Fibroblast of pulmonary artery (primary cell): ENCODE data around the gene KRTAP5-3.
A peak's percentile ranks its signal among the peaks of the same experiment; 100 is the strongest.

ENCODE experiments used
- DNase-seq: peaks from one replicate; pipeline ENCODE4 v3.0.0-alpha.2; 2010; ENCODE audit warnings: low read depth
- H3K4me3 ChIP-seq: replicated peaks from 2 replicates; pipeline ENCODE4 v1.5.1; 2011; ENCODE audit warnings: low read depth, mild to moderate bottlenecking, control low read depth, low read length, moderate library complexity
- CTCF ChIP-seq: IDR thresholded peaks from 2 replicates; pipeline ENCODE4 v1.5.1; 2011; ENCODE audit warnings: mild to moderate bottlenecking, control low read depth, low read length, inconsistent platforms; ENCODE audit errors: missing control alignments

KRTAP5-3 gene

GRCh38 chr11:1565904-1566247, 42.4 kb downstream of the KRTAP5-3 start:
- no peak overlapping the region for H3K4me3 ChIP-seq
- no peak for TF ChIP-seq CTCF
- DNase-seq: no peak

GRCh38 chr11:1565173-1565903, 42.9 kb downstream of the KRTAP5-3 start:
- H3K4me3 ChIP-seq: no peak overlapping the region
- DNase-seq: no peak
- no peak for TF ChIP-seq CTCF

DNA sequence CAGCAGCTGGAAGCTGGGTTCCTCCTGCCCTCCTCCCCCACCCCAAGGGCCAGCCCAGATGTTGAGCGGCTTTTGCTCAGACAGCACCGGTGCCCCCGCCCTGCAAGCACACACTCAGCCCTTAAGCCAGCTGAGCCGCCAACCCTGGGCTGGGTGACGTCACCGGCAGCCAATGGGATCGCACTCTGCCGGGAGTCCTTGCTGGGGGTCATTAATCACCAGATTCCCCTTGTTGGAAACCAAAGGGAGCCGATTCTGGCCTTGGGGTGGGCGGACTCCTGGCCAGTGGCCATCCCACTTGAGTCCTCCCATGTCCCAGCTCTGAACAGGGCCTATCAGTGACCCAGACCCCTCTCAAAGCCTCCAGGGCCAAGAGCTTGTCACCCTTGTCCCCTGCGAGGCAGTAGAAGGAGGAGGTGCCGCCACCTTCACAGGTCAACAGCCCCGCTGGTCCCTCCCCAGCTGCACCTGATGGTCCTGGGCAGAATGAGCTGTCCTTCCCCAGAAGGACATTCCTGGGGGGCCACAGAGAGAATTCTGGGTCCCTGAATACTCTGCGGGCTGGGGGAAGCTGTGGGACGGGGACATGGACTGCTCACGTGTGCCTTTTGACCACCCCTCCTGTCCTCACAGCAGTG, 43.6 kb downstream of the KRTAP5-3 start:
- no peak for TF ChIP-seq CTCF
- DNase-seq: peak; percentile 72
- H3K4me3 ChIP-seq: no peak overlapping the region

- H3K4me3 ChIP-seq: no peak overlapping the region
- DNase-seq: no peak
- no peak for TF ChIP-seq CTCF
Measured at GRCh38 chr11:1563697-1564534, 44.3 kb downstream of the KRTAP5-3 start.

GRCh38 chr11:1563149-1563638, 45.1 kb downstream of the KRTAP5-3 start:
- no peak for DNase-seq
- no peak for TF ChIP-seq CTCF
- no peak overlapping the region for H3K4me3 ChIP-seq

- TF ChIP-seq CTCF: no peak
- no peak overlapping the region for H3K4me3 ChIP-seq
- no peak for DNase-seq
Measured at GRCh38 chr11:1562469-1563148, 45.7 kb downstream of the KRTAP5-3 start.
